HuH-7.5 (cell line): Measurements from ENCODE around the gene MCTP1.

Source experiments
- DNase-seq: peaks from one replicate; pipeline ENCODE4 v3.0.0; 2011; ENCODE audit warnings: low spot score

MCTP1 gene

GRCh38 chr5:94941122-94941755 is 343.7 kb downstream of the MCTP1 start:
- DNase-seq: no peak

GRCh38 chr5:94932259-94932658 is 352.6 kb downstream of the MCTP1 start:
- DNase-seq: no peak

GRCh38 chr5:94928891-94929290 is 356.0 kb downstream of the MCTP1 start:
- DNase-seq: no peak

GRCh38 chr5:94920570-94920969 is 364.3 kb downstream of the MCTP1 start:
- DNase-seq: no peak

- DNase-seq: no peak
These were observed 368.3 kb downstream of the MCTP1 start for GRCh38 chr5:94916619-94917018.

GRCh38 chr5:94911276-94911675 is 373.6 kb downstream of the MCTP1 start:
- no peak for DNase-seq

- no peak for DNase-seq
These were observed 374.2 kb downstream of the MCTP1 start for GRCh38 chr5:94910721-94911120.

GRCh38 chr5:94908889-94909480 is 375.9 kb downstream of the MCTP1 start:
- DNase-seq: no peak

- DNase-seq: no peak
These were observed 378.1 kb downstream of the MCTP1 start for GRCh38 chr5:94906750-94907149.

GRCh38 chr5:94903726-94904125 is 381.2 kb downstream of the MCTP1 start:
- no peak for DNase-seq

- no peak for DNase-seq
These were observed 383.5 kb downstream of the MCTP1 start for GRCh38 chr5:94901191-94901979.

- no peak for DNase-seq
These were observed 384.8 kb downstream of the MCTP1 start for GRCh38 chr5:94900006-94900505.

- no peak for DNase-seq
These were observed 391.3 kb downstream of the MCTP1 start for GRCh38 chr5:94893412-94894135.

- DNase-seq: no peak
These were observed 392.9 kb downstream of the MCTP1 start for GRCh38 chr5:94891972-94892371.

GRCh38 chr5:94891565-94891964 is 393.3 kb downstream of the MCTP1 start:
- no peak for DNase-seq

GRCh38 chr5:94890907-94891306 is 394.0 kb downstream of the MCTP1 start:
- DNase-seq: no peak

GRCh38 chr5:94888674-94889073 is 396.2 kb downstream of the MCTP1 start:
- no peak for DNase-seq

GRCh38 chr5:94885931-94886330 is 399.0 kb downstream of the MCTP1 start:
- no peak for DNase-seq

GRCh38 chr5:94884311-94884710 is 400.6 kb downstream of the MCTP1 start:
- no peak for DNase-seq

GRCh38 chr5:94872526-94872925 is 412.4 kb downstream of the MCTP1 start:
- DNase-seq: no peak

- DNase-seq: no peak
These were observed 414.2 kb downstream of the MCTP1 start for GRCh38 chr5:94870511-94871183.

GRCh38 chr5:94869921-94870320 is 415.0 kb downstream of the MCTP1 start:
- no peak for DNase-seq
